ENCODE measurements around the gene PDE7B. TPM values are rescaled to one million over a fixed set of nuclear protein-coding genes. Genes with fewer than 3 reads are reported as not detected.

Gene PDE7B
- total RNA-seq, 2 experiments from 2014 or later = 0.58 to 0.68 TPM

- intact Hi-C loops (cut with micrococcal nuclease) = no loop called here
- POLR2A ChIA-PET = no interaction called here
- Mint-ChIP-seq H3K27me3 (no peaks in the 10 kb centered on the region), H3K36me3 (ENCODE audit: low read depth) (no peaks in the 10 kb centered on the region), H3K9me3 (peaks cover 5% of the 10 kb centered on the region), H3K4me3 (no peak overlapping the region), H3K4me1 (ENCODE audit: low read depth) (no peaks in the 10 kb centered on the region), H3K27ac (no peak overlapping the region)
- CTCF ChIA-PET = no interaction called here
- no peak for DNase-seq
- TF ChIP-seq CTCF (IDR thresholded peaks at IDR 0.05) = no peak
- ATAC-seq = no peak
Observed at GRCh38 chr6:136089876-136090275, 238.4 kb downstream of the PDE7B start.

GRCh38 chr6:136090929-136091328 lies 239.4 kb downstream of the PDE7B start:
- DNase-seq = no peak

GRCh38 chr6:136092897-136093296 lies 241.4 kb downstream of the PDE7B start:
- Mint-ChIP-seq H3K27ac (no peak overlapping the region), H3K4me3 (no peak overlapping the region), H3K4me1 (ENCODE audit: low read depth) (no peaks in the 10 kb centered on the region), H3K27me3 (no peaks in the 10 kb centered on the region), H3K36me3 (ENCODE audit: low read depth) (no peaks in the 10 kb centered on the region), H3K9me3 (peaks cover 5% of the 10 kb centered on the region)
- ChIA-PET CTCF (interaction anchor here (0.6 kb wide), 1 partner anchor 181 kb away, joined by 3 read pairs; no protein-coding TSS in a partner anchor), POLR2A (no interaction called here)
- ATAC-seq (no peak), DNase-seq (no peak)
- TF ChIP-seq CTCF (IDR thresholded peaks at IDR 0.05) = no peak
- intact Hi-C loops (cut with micrococcal nuclease) = no loop called here

More at GRCh38 chr6:136090929-136091328, 239.4 kb downstream of the PDE7B start:
- no peak for ATAC-seq
- POLR2A ChIA-PET = no interaction called here
- no peak overlapping the region for H3K4me3 Mint-ChIP-seq
- no peak for TF ChIP-seq CTCF (IDR thresholded peaks at IDR 0.05)
- H3K9me3 Mint-ChIP-seq = peaks cover 5% of the 10 kb centered on the region
- intact Hi-C loops (cut with micrococcal nuclease) = no loop called here
- H3K36me3 Mint-ChIP-seq (ENCODE audit: low read depth) = no peaks in the 10 kb centered on the region
- no peaks in the 10 kb centered on the region for H3K4me1 Mint-ChIP-seq (ENCODE audit: low read depth)
- CTCF ChIA-PET = no interaction called here
- no peaks in the 10 kb centered on the region for H3K27me3 Mint-ChIP-seq
- H3K27ac Mint-ChIP-seq = no peak overlapping the region

- ChIA-PET CTCF (no interaction called here), POLR2A (no interaction called here)
- intact Hi-C loops (cut with micrococcal nuclease) = no loop called here
- no peak for TF ChIP-seq CTCF (IDR thresholded peaks at IDR 0.05)
- H3K4me3 Mint-ChIP-seq = no peak overlapping the region
- ATAC-seq = no peak
- no peaks in the 10 kb centered on the region for H3K36me3 Mint-ChIP-seq (ENCODE audit: low read depth)
- H3K4me1 Mint-ChIP-seq (ENCODE audit: low read depth) = no peaks in the 10 kb centered on the region
- no peak for DNase-seq
- no peaks in the 10 kb centered on the region for H3K27me3 Mint-ChIP-seq
- H3K27ac Mint-ChIP-seq = no peak overlapping the region
- peaks cover 5% of the 10 kb centered on the region for H3K9me3 Mint-ChIP-seq
Observed at GRCh38 chr6:136093835-136094234, 242.3 kb downstream of the PDE7B start.

- ChIA-PET CTCF (no interaction called here), POLR2A (interaction anchor here (1.3 kb wide), 1 partner anchor 12 kb away, joined by 3 read pairs; no protein-coding TSS in a partner anchor)
- H3K27ac Mint-ChIP-seq = no peak overlapping the region
- peaks cover 5% of the 10 kb centered on the region for H3K9me3 Mint-ChIP-seq
- H3K4me3 Mint-ChIP-seq = no peak overlapping the region
- DNase-seq (no peak), ATAC-seq (no peak)
- intact Hi-C loops (cut with micrococcal nuclease) = no loop called here
- no peaks in the 10 kb centered on the region for H3K36me3 Mint-ChIP-seq (ENCODE audit: low read depth)
- no peaks in the 10 kb centered on the region for H3K4me1 Mint-ChIP-seq (ENCODE audit: low read depth)
- TF ChIP-seq CTCF (IDR thresholded peaks at IDR 0.05) = no peak
- no peaks in the 10 kb centered on the region for H3K27me3 Mint-ChIP-seq
Observed at GRCh38 chr6:136094812-136095211, 243.3 kb downstream of the PDE7B start.
